Endothelial cell of umbilical vein (primary cell): ENCODE results near the gene TJP3. TPM values are rescaled to one million over a fixed set of nuclear protein-coding genes. Genes with fewer than 3 reads are reported as not detected.

Experiments used
- BruUV-seq: library from RNA; stranded (reverse); fragments of 400-500 nt; replicated peaks from 2 replicates; lab custom pipeline; 2021; lab: Mats Ljungman, UMichigan
- CTCF ChIA-PET: fragments of 300-600, 350-600 bp; sonication (Branson Sonifier 250); formaldehyde crosslinking; loops from one replicate; lab custom pipeline; 2021; ENCODE audit warnings: antibody characterized with exemption, inconsistent platforms; lab: Charles Lee
- POLR2A ChIA-PET: fragments of 300-600, 350-600 bp; sonication (Branson Sonifier 250); formaldehyde crosslinking; loops from one replicate; lab custom pipeline; 2021; ENCODE audit warnings: antibody characterized with exemption, inconsistent platforms; lab: Charles Lee
- DNase-seq: peaks from one replicate; pipeline ENCODE4 v3.0.0-alpha.2; 2011; ENCODE audit warnings: low read depth, low spot score
- FAIRE-seq: peaks from 2 replicates; lab custom pipeline; 2011; peaks lifted over from hg19 to GRCh38; lab: Jason Lieb, UNC
- H2AFZ ChIP-seq: 2 replicates; pipeline ENCODE4 v1.6.0; 2012; ENCODE audit warnings: low read depth, low read length, control low read depth, inconsistent platforms
- H3K27ac ChIP-seq: 2 replicates; pipeline ENCODE4 v1.5.1; 2011; ENCODE audit warnings: low read depth, mild to moderate bottlenecking, control low read depth, low read length, moderate library complexity; ENCODE audit not compliant: insufficient read depth
- H3K27me3 ChIP-seq, 2 experiments: 2 replicates each; pipeline versions ENCODE4 v1.6.0 to v1.6.1; 2011; ENCODE audit warnings: low read length in 2 of 2, mixed read lengths in 1 of 2; ENCODE audit not compliant: control insufficient read depth in 2 of 2, insufficient read depth in 2 of 2
- H3K36me3 ChIP-seq, 2 experiments: 2 replicates in 1 of 2; 3 replicates in 1 of 2; pipeline ENCODE4 v1.5.1; 2011; ENCODE audit warnings: low read length in 2 of 2, mild to moderate bottlenecking in 1 of 2, moderate library complexity in 1 of 2; ENCODE audit not compliant: control insufficient read depth in 2 of 2, insufficient read depth in 2 of 2; ENCODE audit errors: extremely low read depth in 1 of 2
- H3K4me1 ChIP-seq: 3 replicates; pipeline ENCODE4 v1.5.1; 2011; ENCODE audit warnings: mild to moderate bottlenecking, low read length; ENCODE audit not compliant: control insufficient read depth, insufficient read depth; ENCODE audit errors: extremely low read depth
- H3K4me2 ChIP-seq: 2 replicates; pipeline ENCODE4 v1.6.1; 2011; ENCODE audit warnings: low read length, control low read depth, mixed read lengths; ENCODE audit not compliant: insufficient read depth
- H3K4me3 ChIP-seq, 3 experiments: fragments of 200-600 bp in 1 of 3; sonication (generic), shearing (Covaris generic) in 1 of 3; replicated peaks in 1 of 3; 2 replicates each; pipeline ENCODE4 v1.5.1; 2011 to 2016; ENCODE audit warnings: control low read depth in 3 of 3, low read length in 3 of 3, mild to moderate bottlenecking in 2 of 3, inconsistent platforms in 1 of 3, low read depth in 1 of 3, moderate library complexity in 1 of 3; ENCODE audit not compliant: insufficient read depth in 1 of 3
- H3K79me2 ChIP-seq: 2 replicates; pipeline ENCODE4 v1.6.0; 2012; ENCODE audit warnings: low read length, inconsistent platforms; ENCODE audit not compliant: control insufficient read depth, insufficient read depth
- H3K9ac ChIP-seq: replicated peaks from 2 replicates; pipeline ENCODE3; 2011; ENCODE audit warnings: low read length, control low read depth; ENCODE audit not compliant: insufficient read depth; ENCODE audit errors: extremely low read depth
- H3K9me1 ChIP-seq: replicated peaks from 3 replicates; pipeline ENCODE4 v1.6.0; 2011; ENCODE audit warnings: mild to moderate bottlenecking, low read length; ENCODE audit not compliant: control insufficient read depth, insufficient read depth; ENCODE audit errors: extremely low read depth
- H3K9me3 ChIP-seq: replicated peaks from 2 replicates; pipeline ENCODE4 v1.5.1; 2012; ENCODE audit warnings: low read length, inconsistent platforms; ENCODE audit not compliant: control insufficient read depth, insufficient read depth
- H4K20me1 ChIP-seq: replicated peaks from 2 replicates; pipeline ENCODE3; 2011; ENCODE audit warnings: mild to moderate bottlenecking, low read length; ENCODE audit not compliant: control insufficient read depth, insufficient read depth; ENCODE audit errors: extremely low read depth
- CTCF ChIP-seq, 2 donors: IDR thresholded peaks; 1 replicate in 1 of 2; 2 replicates in 1 of 2; pipeline ENCODE4 v1.5.1; 2011; ENCODE audit warnings: low read length in 2 of 2, mild to moderate bottlenecking in 2 of 2, moderate library complexity in 2 of 2, control low read depth in 1 of 2, inconsistent platforms in 1 of 2, low read depth in 1 of 2; ENCODE audit not compliant: insufficient read depth in 1 of 2; ENCODE audit errors: extremely low read depth in 1 of 2
- EZH2 ChIP-seq: IDR thresholded peaks from 2 replicates; pipeline ENCODE4 v1.6.1; 2012; ENCODE audit warnings: borderline replicate concordance, low read depth, mild to moderate bottlenecking, moderate library complexity, low read length, inconsistent platforms; ENCODE audit not compliant: severe bottlenecking
- FOS ChIP-seq: IDR thresholded peaks from 2 replicates; pipeline ENCODE4 v1.6.1; 2011; ENCODE audit warnings: mild to moderate bottlenecking, low read length, moderate library complexity, borderline replicate concordance; ENCODE audit not compliant: insufficient read depth
- GATA2 ChIP-seq: IDR thresholded peaks from 2 replicates; pipeline ENCODE4 v1.7.0; 2011; ENCODE audit warnings: low read depth, mild to moderate bottlenecking, moderate library complexity, mixed read lengths, low read length; ENCODE audit not compliant: insufficient read length, insufficient read depth
- JUN ChIP-seq: IDR thresholded peaks from 2 replicates; pipeline ENCODE4 v1.6.1; 2011; ENCODE audit warnings: borderline replicate concordance, low read depth; ENCODE audit not compliant: insufficient read length, insufficient read depth
- MAX ChIP-seq: IDR thresholded peaks from 2 replicates; pipeline ENCODE4 v1.6.1; 2011; ENCODE audit not compliant: insufficient read depth, insufficient read length
- MYC ChIP-seq: IDR thresholded peaks from one replicate; pipeline ENCODE4 v1.6.1; 2011; ENCODE audit warnings: mild to moderate bottlenecking, low read depth, low read length
- POLR2A ChIP-seq: IDR thresholded peaks from 2 replicates; pipeline ENCODE4 v1.6.1; 2012; ENCODE audit warnings: low read depth, mild to moderate bottlenecking, control low read depth, low read length
- POLR2AphosphoS5 ChIP-seq: IDR thresholded peaks from 2 replicates; pipeline ENCODE4 v1.6.1; 2012; ENCODE audit warnings: low read depth, mild to moderate bottlenecking, control low read depth, low read length, moderate library complexity; ENCODE audit not compliant: insufficient read depth
- dilution Hi-C: fragments of 300-500 bp; cut with MboI; formaldehyde crosslinking; loops from one replicate; pipeline ENCODE4 v1.15.0; 2019; ENCODE audit warnings: low sequenced_read_pairs; ENCODE audit not compliant: extremely low pct_ligation_motif_present
- intact Hi-C: fragments of 100-400 bp; cut with micrococcal nuclease; formaldehyde crosslinking; loops from one replicate; pipeline ENCODE4 v1.10.0; 2022
- polyA plus RNA-seq, 4 experiments: library from polyadenylated mRNA; depleted of rRNA in 3 of 4; stranded (reverse) in 3 of 4; unstranded in 1 of 4; fragments of >200 nt; gene quantifications; 2 replicates each; pipeline versions ENCODE4 v1.2.1 to v1.2.3, GENCODE V29; 2011 to 2012; ENCODE audit warnings: missing spikeins in 1 of 4
- total RNA-seq: library from RNA; stranded (reverse); gene quantifications from 2 replicates; pipeline ENCODE4 v1.2.3, GENCODE V29; 2021

TJP3 gene
- total and polyA plus RNA-seq, 2 donors (not counting 3 experiments of a cell fraction or from before 2014, with no cell fraction given), result 0.10 TPM; not detected in 1

- no TSS peak for BruUV-seq
These were observed 11.1 kb upstream of the TJP3 start for GRCh38 chr19:3697094-3697493.

More at GRCh38 chr19:3697094-3697493, 11.1 kb upstream of the TJP3 start:
- intact Hi-C loops (no loop called here), dilution Hi-C loops (no loop called here)
- Histone ChIP-seq H3K4me2 (no peak overlapping the region), H3K9ac (no peak overlapping the region), H3K36me3 (peaks cover 2 to 5% of the 10 kb centered on the region in 2 experiments), H3K9me3 (no peaks in the 10 kb centered on the region), H3K9me1 (no peaks in the 10 kb centered on the region), H2AFZ (no peak overlapping the region), H3K4me3 (no peak overlapping the region), H3K79me2 (peaks cover 67% of the 10 kb centered on the region), H3K27me3 (no peaks in the 10 kb centered on the region), H3K27ac (no peak overlapping the region), H4K20me1 (peaks cover 4% of the 10 kb centered on the region), H3K4me1 (peaks cover 8% of the 10 kb centered on the region)
- ChIA-PET CTCF (interaction anchor here (1.0 to 1.9 kb wide), 7 partner anchors 9 to 31 kb away, joined by 3 to 8 read pairs (median 4); no protein-coding TSS in a partner anchor), POLR2A (interaction anchor here (0.6 to 1.4 kb wide), 3 partner anchors 26 to 128 kb away, joined by 3 to 6 read pairs (median 5); no protein-coding TSS in a partner anchor)
- FAIRE-seq (no peak), DNase-seq (no peak)
- TF ChIP-seq JUN (no peak), MAX (no peak), CTCF (IDR thresholded peaks at IDR 0.05; ENCODE audit: extremely low read depth in 1 of 2, insufficient read depth in 1 of 2, low read depth in 1 of 2, low read length in 2 of 2) (no peak), POLR2AphosphoS5 (no peak), GATA2 (no peak), MYC (no peak), POLR2A (no peak), FOS (no peak), EZH2 (no peak)
